Small intestine (tissue), 7 donors: ENCODE results near the gene LAGE3. TPM values are rescaled to one million over a fixed set of nuclear protein-coding genes. Genes with fewer than 3 reads are reported as not detected.

Experiments
- DNase-seq, 2 donors: peaks; one replicate each; pipeline versions ENCODE4 v3.0.0 to v3.0.0-alpha.2; 2013
- FAIRE-seq: peaks from 2 replicates; lab custom pipeline; 2012; peaks lifted over from hg19 to GRCh38; lab: Jason Lieb, UNC
- H3K27ac ChIP-seq, 3 donors: one replicate each; pipeline ENCODE4 v1.5.1; 2013; ENCODE audit warnings: low read length in 2 of 3, mild to moderate bottlenecking in 2 of 3, control low read depth in 1 of 3, inconsistent platforms in 1 of 3, low read depth in 1 of 3, moderate library complexity in 1 of 3
- H3K27me3 ChIP-seq, 3 donors: one replicate each; pipeline ENCODE4 v1.6.1; 2013; ENCODE audit warnings: low read length in 3 of 3, inconsistent platforms in 1 of 3; ENCODE audit not compliant: control insufficient read depth in 3 of 3, insufficient read depth in 3 of 3
- H3K36me3 ChIP-seq, 3 donors: one replicate each; pipeline ENCODE4 v1.6.1; 2013; ENCODE audit warnings: low read length in 3 of 3, inconsistent platforms in 1 of 3, low read depth in 1 of 3, mild to moderate bottlenecking in 1 of 3, moderate library complexity in 1 of 3; ENCODE audit not compliant: control insufficient read depth in 3 of 3, insufficient read depth in 2 of 3
- H3K4me1 ChIP-seq, 3 donors: one replicate each; pipeline ENCODE4 v1.6.1; 2013; ENCODE audit warnings: low read length in 2 of 3, inconsistent platforms in 1 of 3, low read depth in 1 of 3, mild to moderate bottlenecking in 1 of 3, moderate library complexity in 1 of 3; ENCODE audit not compliant: control insufficient read depth in 3 of 3, insufficient read depth in 2 of 3
- H3K4me3 ChIP-seq, 3 donors: one replicate each; pipeline ENCODE4 v1.5.1; 2013; ENCODE audit warnings: low read length in 3 of 3, control low read depth in 1 of 3, inconsistent platforms in 1 of 3, low read depth in 1 of 3, mild to moderate bottlenecking in 1 of 3, moderate library complexity in 1 of 3
- H3K9me3 ChIP-seq, 2 donors: one replicate each; pipeline ENCODE4 v1.6.1; 2013; ENCODE audit warnings: low read depth in 1 of 2, low read length in 1 of 2; ENCODE audit not compliant: control insufficient read depth in 2 of 2, insufficient read depth in 1 of 2
- whole genome bisulfite sequencing, 3 donors: extraction: QIAGEN DNeasy Blood & Tissue Kit; methylation state at CpG; one replicate each; pipeline ENCODE4 v1.1.7; 2013; 5-methylcytosine and 5-hydroxymethylcytosine counted together
- polyA plus RNA-seq, 4 donors: library from polyadenylated mRNA; stranded (reverse) in 3 of 4; unstranded in 1 of 4; fragments of 200-250 nt in 3 of 4; fragments of 120-200 nt in 1 of 4; gene quantifications; one replicate each; pipeline versions ENCODE4 v1.2.1 to v1.2.3, GENCODE V29; 2013
- donor health status: healthy with polysubstance abuse.
- donor health status: control.
- donor health status: control.
- donor health status: Bipolar disorder and iron deficiency.
- donor health status: healthy.

LAGE3 gene
- polyA plus RNA-seq, 4 donors = 8.1 to 26.6 (median 21.8) TPM

- Histone ChIP-seq H3K36me3 (peaks cover 0 to 39% (median 0%) of the 10 kb centered on the region in 3 donors), H3K27ac (peak overlapping the region; percentile 4 to 84 (median 74)), H3K27me3 (no peaks in the 10 kb centered on the region), H3K9me3 (no peaks in the 10 kb centered on the region), H3K4me1 (peaks cover 0 to 22% (median 0%) of the 10 kb centered on the region in 3 donors), H3K4me3 (peak overlapping the region; percentile 50 to 63 (median 53))
- WGBS, 3 donors = 1 to 47% methylated on average over 22 to 35 of the region's 35 CpGs; no CpG with 5 or more reads in 1 of the 3 donors
- DNase-seq = peak; percentile 36 to 55
- FAIRE-seq = no peak
Observed at GRCh38 chrX:154486052-154486395, 6.9 kb upstream of the LAGE3 start.

GRCh38 chrX:154485150-154486051 is 6.3 kb upstream of the LAGE3 start:
- H3K4me3 ChIP-seq = peak overlapping the region; percentile 22 to 63 (median 50)
- peaks cover 0 to 22% (median 0%) of the 10 kb centered on the region in 3 donors for H3K4me1 ChIP-seq
- DNase-seq (no peak), FAIRE-seq (no peak)
- H3K36me3 ChIP-seq = peaks cover 0 to 39% (median 0%) of the 10 kb centered on the region in 3 donors
- H3K9me3 ChIP-seq = no peaks in the 10 kb centered on the region
- 45 to 69% (median 69%) methylated on average over 24 to 35 of the region's 35 CpGs for WGBS, 3 donors
- H3K27me3 ChIP-seq = no peaks in the 10 kb centered on the region
- peak overlapping the region; percentile 4 to 84 (median 74) for H3K27ac ChIP-seq

- peak; percentile 43 to 54 for DNase-seq
- 71 to 82% (median 78%) methylated on average over 11 to 16 of the region's 16 CpGs for WGBS, 3 donors
- FAIRE-seq = no peak
Observed at GRCh38 chrX:154484255-154485149, 5.4 kb upstream of the LAGE3 start.

GRCh38 chrX:154483325-154483724 is 4.2 kb upstream of the LAGE3 start:
- H3K27me3 ChIP-seq = no peaks in the 10 kb centered on the region
- no peaks in the 10 kb centered on the region for H3K9me3 ChIP-seq
- WGBS, 3 donors = 80 to 85% (median 82%) methylated on average over 7 of the region's 7 CpGs
- peaks cover 0 to 20% (median 0%) of the 10 kb centered on the region in 3 donors for H3K4me1 ChIP-seq
- no peak overlapping the region for H3K27ac ChIP-seq
- H3K4me3 ChIP-seq = no peak overlapping the region
- DNase-seq (no peak), FAIRE-seq (no peak)
- peaks cover 0 to 33% (median 0%) of the 10 kb centered on the region in 3 donors for H3K36me3 ChIP-seq

More at GRCh38 chrX:154484255-154485149, 5.4 kb upstream of the LAGE3 start:
- Histone ChIP-seq H3K4me3 (no peak overlapping the region), H3K27me3 (no peaks in the 10 kb centered on the region), H3K27ac (peak overlapping the region in 2 of 3 donors; percentile 53 to 59), H3K36me3 (peaks cover 0 to 39% (median 0%) of the 10 kb centered on the region in 3 donors), H3K9me3 (no peaks in the 10 kb centered on the region), H3K4me1 (peaks cover 0 to 24% (median 0%) of the 10 kb centered on the region in 3 donors)

GRCh38 chrX:154482786-154483185 is 3.7 kb upstream of the LAGE3 start:
- FAIRE-seq (no peak), DNase-seq (no peak)
- Histone ChIP-seq H3K9me3 (no peaks in the 10 kb centered on the region), H3K4me3 (no peak overlapping the region), H3K27me3 (no peaks in the 10 kb centered on the region), H3K27ac (no peak overlapping the region), H3K4me1 (peaks cover 0 to 20% (median 0%) of the 10 kb centered on the region in 3 donors), H3K36me3 (peaks cover 0 to 28% (median 0%) of the 10 kb centered on the region in 3 donors)
- 67 to 80% (median 75%) methylated on average over 3 to 7 of the region's 7 CpGs for WGBS, 3 donors

GRCh38 chrX:154481911-154482601 is 3.0 kb upstream of the LAGE3 start:
- no peak for DNase-seq
- no peak overlapping the region for H3K4me3 ChIP-seq
- peaks cover 0 to 20% (median 0%) of the 10 kb centered on the region in 3 donors for H3K4me1 ChIP-seq
- H3K9me3 ChIP-seq = no peaks in the 10 kb centered on the region
- no peaks in the 10 kb centered on the region for H3K27me3 ChIP-seq
- no peak overlapping the region for H3K27ac ChIP-seq
- H3K36me3 ChIP-seq = peaks cover 0 to 23% (median 0%) of the 10 kb centered on the region in 3 donors
- WGBS, 3 donors = 77 to 86% (median 83%) methylated on average over 14 of the region's 14 CpGs
- no peak for FAIRE-seq

- Histone ChIP-seq H3K4me3 (no peak overlapping the region), H3K27ac (no peak overlapping the region), H3K9me3 (no peaks in the 10 kb centered on the region), H3K4me1 (peaks cover 0 to 20% (median 0%) of the 10 kb centered on the region in 3 donors), H3K36me3 (peaks cover 0 to 27% (median 0%) of the 10 kb centered on the region in 3 donors), H3K27me3 (no peaks in the 10 kb centered on the region)
- FAIRE-seq (no peak), DNase-seq (no peak)
- WGBS, 3 donors = 80 to 98% (median 90%) methylated on average over 3 to 5 of the region's 5 CpGs
Observed at GRCh38 chrX:154481195-154481594, 2.1 kb upstream of the LAGE3 start.
